Thyroid gland (tissue), 4 donors: ENCODE results near the gene TMEM255B. TPM values are rescaled to one million over a fixed set of nuclear protein-coding genes. Genes with fewer than 3 reads are reported as not detected.

Experiments used
- DNase-seq, 2 donors: peaks; one replicate each; pipeline ENCODE4 v3.0.0-alpha.2; 2019
- H3K27ac ChIP-seq, 3 donors: fragments of 200-600 bp; sonication (generic); 1 replicate in 2 of 3; 2 replicates in 1 of 3; pipeline ENCODE4 v1.5.1; 2016 to 2019; ENCODE audit warnings: mild to moderate bottlenecking in 1 of 3, moderate library complexity in 1 of 3
- H3K27me3 ChIP-seq: fragments of 200-600 bp; sonication (generic); one replicate; pipeline ENCODE4 v1.5.1; 2019
- H3K36me3 ChIP-seq, 2 donors: fragments of 200-600 bp; sonication (generic); one replicate each; pipeline ENCODE4 v1.5.1; 2016 to 2019
- H3K4me1 ChIP-seq, 2 donors: fragments of 200-600 bp; sonication (generic); one replicate each; pipeline ENCODE4 v1.5.1; 2017 to 2019
- H3K4me3 ChIP-seq, 3 donors: fragments of 200-600 bp; sonication (generic); replicated peaks in 1 of 3; 1 replicate in 2 of 3; 2 replicates in 1 of 3; pipeline ENCODE4 v1.5.1; 2016; ENCODE audit warnings: mild to moderate bottlenecking in 1 of 3
- H3K9me3 ChIP-seq: fragments of 200-600 bp; sonication (generic); one replicate; pipeline ENCODE4 v1.5.1; 2017
- POLR2A ChIP-seq, 2 donors: fragments of 450-650 bp; IDR thresholded peaks; one replicate each; pipeline ENCODE4 v1.6.1; 2017; ENCODE audit warnings: antibody characterized with exemption in 2 of 2, mild to moderate bottlenecking in 2 of 2, moderate library complexity in 1 of 2
- WGBS, 2 donors: methylation state at CpG; one replicate each; pipeline ENCODE4 v1.1.5; 2017; 5-methylcytosine and 5-hydroxymethylcytosine counted together
- intact Hi-C: fragments of 100-400 bp; cut with DNase I; formaldehyde crosslinking; loops from one replicate; pipeline ENCODE4 v1.15.1; 2023
- total RNA-seq, 4 donors: library from RNA; depleted of rRNA; stranded (reverse); fragments of >200 nt; gene quantifications; one replicate each; pipeline ENCODE4 v1.2.3, GENCODE V29; 2016
- TF ChIP-seq, protein P1 (sequence below), 6 experiments: fragments of 200-600 bp in 3 of 6; fragments of 450-650 bp in 3 of 6; sonication (generic) in 3 of 6; IDR thresholded peaks; one replicate each; pipeline ENCODE4 v1.5.1; 2016 to 2019; ENCODE audit warnings: antibody characterized with exemption in 6 of 6, mild to moderate bottlenecking in 2 of 6, inconsistent platforms in 1 of 6, moderate library complexity in 1 of 6

TMEM255B gene
- total RNA-seq, 4 donors from 2014 or later, result 6.1 to 9.2 (median 8.3) TPM

DNA sequence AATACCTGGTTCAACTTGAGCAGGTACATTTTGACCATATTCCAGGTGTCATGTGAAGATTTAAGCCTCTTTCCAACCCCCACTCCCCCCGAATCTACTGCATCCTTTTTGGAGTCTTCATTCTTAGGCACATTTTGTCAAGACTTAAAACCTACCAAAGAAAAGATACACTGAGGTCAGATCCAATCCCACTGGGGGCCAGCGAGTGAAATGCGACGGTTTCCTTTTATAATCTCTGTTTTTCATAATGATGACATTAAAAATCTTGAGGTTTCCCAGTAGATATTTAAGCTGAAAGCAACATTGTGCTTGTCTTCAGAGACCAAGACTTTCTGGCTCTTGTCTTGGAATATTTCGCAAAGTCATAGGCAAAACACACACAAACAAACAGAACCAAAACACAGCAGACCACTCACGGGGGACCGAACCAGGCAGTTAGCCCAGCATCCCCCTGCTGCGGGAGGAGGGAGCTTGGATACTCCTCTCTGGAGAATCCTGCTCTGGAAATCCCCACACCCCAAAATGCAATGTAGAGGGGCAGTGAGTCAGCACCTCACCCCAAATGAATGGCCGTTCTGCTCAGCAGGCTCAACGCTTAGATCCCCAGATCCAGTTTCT, 105.4 kb downstream of the TMEM255B start:
- Histone ChIP-seq H3K36me3 (no peaks in the 10 kb centered on the region), H3K27me3 (no peaks in the 10 kb centered on the region), H3K4me3 (peak overlapping the region in 2 of 3 donors; percentile 33 to 75), H3K9me3 (no peaks in the 10 kb centered on the region), H3K27ac (peak overlapping the region; percentile 46 to 95 (median 62)), H3K4me1 (peaks cover 18 to 36% of the 10 kb centered on the region in 2 donors)
- intact Hi-C loops, result no loop called here
- 22 to 27% methylated on average over 10 of the region's 10 CpGs for WGBS, 2 donors
- DNase-seq, result no peak
- TF ChIP-seq, protein P1, sequence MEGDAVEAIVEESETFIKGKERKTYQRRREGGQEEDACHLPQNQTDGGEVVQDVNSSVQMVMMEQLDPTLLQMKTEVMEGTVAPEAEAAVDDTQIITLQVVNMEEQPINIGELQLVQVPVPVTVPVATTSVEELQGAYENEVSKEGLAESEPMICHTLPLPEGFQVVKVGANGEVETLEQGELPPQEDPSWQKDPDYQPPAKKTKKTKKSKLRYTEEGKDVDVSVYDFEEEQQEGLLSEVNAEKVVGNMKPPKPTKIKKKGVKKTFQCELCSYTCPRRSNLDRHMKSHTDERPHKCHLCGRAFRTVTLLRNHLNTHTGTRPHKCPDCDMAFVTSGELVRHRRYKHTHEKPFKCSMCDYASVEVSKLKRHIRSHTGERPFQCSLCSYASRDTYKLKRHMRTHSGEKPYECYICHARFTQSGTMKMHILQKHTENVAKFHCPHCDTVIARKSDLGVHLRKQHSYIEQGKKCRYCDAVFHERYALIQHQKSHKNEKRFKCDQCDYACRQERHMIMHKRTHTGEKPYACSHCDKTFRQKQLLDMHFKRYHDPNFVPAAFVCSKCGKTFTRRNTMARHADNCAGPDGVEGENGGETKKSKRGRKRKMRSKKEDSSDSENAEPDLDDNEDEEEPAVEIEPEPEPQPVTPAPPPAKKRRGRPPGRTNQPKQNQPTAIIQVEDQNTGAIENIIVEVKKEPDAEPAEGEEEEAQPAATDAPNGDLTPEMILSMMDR (IDR thresholded peaks at IDR 0.05), result no peak
- TF ChIP-seq POLR2A (IDR thresholded peaks at IDR 0.05), result no peak

- Histone ChIP-seq H3K27ac (no peak overlapping the region), H3K4me1 (peaks cover 15 to 29% of the 10 kb centered on the region in 2 donors), H3K4me3 (no peak overlapping the region), H3K9me3 (no peaks in the 10 kb centered on the region), H3K27me3 (no peaks in the 10 kb centered on the region), H3K36me3 (no peaks in the 10 kb centered on the region)
- TF ChIP-seq POLR2A (IDR thresholded peaks at IDR 0.05), result no peak
- TF ChIP-seq, protein P1 (IDR thresholded peaks at IDR 0.05), result no peak
- DNase-seq, result no peak
- WGBS, 2 donors, result 78 to 92% methylated on average over 4 of the region's 4 CpGs
- intact Hi-C loops, result no loop called here
These were observed 106.4 kb downstream of the TMEM255B start for GRCh38 chr13:113865427-113865826.

Other genes starting within 250 kb of the TMEM255B start
- 10 to 100 TPM; 48.0 to 84.2 (median 53.9) TPM for gene TFDP1, start 174.5 kb upstream of the TMEM255B start, total RNA-seq
- gene ATP4B, start 101.0 kb upstream of the TMEM255B start, total RNA-seq, result not detected
- gene GRK1, start 92.0 kb upstream of the TMEM255B start, total RNA-seq, result 10 to 100 TPM in 1 of 4 donors, 1 to 10 TPM in 3; 2.0 to 17.9 (median 2.7) TPM
- 100 to 1,000 TPM; 145 to 197 (median 173) TPM for gene GAS6, start 104.8 kb downstream of the TMEM255B start, total RNA-seq
- 1 to 10 TPM in 3 of 4 donors, under 1 TPM in 1; 0.67 to 9.4 (median 4.3) TPM for gene C13orf46, start 214.8 kb downstream of the TMEM255B start, total RNA-seq